Coronary artery (tissue), 2 donors: ENCODE measurements around the gene ASRGL1.
"Not testable (repeated sequence)": the region's sequence is repeated elsewhere in the genome, so short reads cannot be mapped to it uniquely, and the experiment has no call there.

ENCODE experiments used
- DNase-seq: peaks from one replicate; pipeline ENCODE4 v3.0.0-alpha.2; 2017; ENCODE audit warnings: low spot score
- H3K27ac ChIP-seq, 2 donors: fragments of 200-600 bp; sonication (generic); one replicate each; pipeline ENCODE4 v1.5.1; 2016 to 2019
- H3K4me3 ChIP-seq: fragments of 200-600 bp; sonication (generic); 2 replicates; pipeline ENCODE4 v1.5.1; 2016; ENCODE audit warnings: mild to moderate bottlenecking, moderate library complexity
- CTCF ChIP-seq: fragments of 200-600 bp; sonication (generic); IDR thresholded peaks from one replicate; pipeline ENCODE4 v1.5.1; 2019; ENCODE audit warnings: antibody characterized with exemption

The ASRGL1 gene

GRCh38 chr11:62340269-62340901, 3.1 kb downstream of the ASRGL1 start:
- TF ChIP-seq CTCF: peak; percentile 15
- H3K27ac ChIP-seq: peak overlapping the region in 1 of 2 donors; percentile 28
- no peak overlapping the region for H3K4me3 ChIP-seq
- no peak for DNase-seq

- Histone ChIP-seq H3K27ac (no peak overlapping the region), H3K4me3 (no peak overlapping the region)
- no peak for DNase-seq
- no peak for TF ChIP-seq CTCF
Observed at GRCh38 chr11:62341588-62341987, 4.3 kb downstream of the ASRGL1 start.

GRCh38 chr11:62343646-62344190, 6.5 kb downstream of the ASRGL1 start:
- DNase-seq, H3K4me3 ChIP-seq: not testable (repeated sequence)
- H3K27ac ChIP-seq: peak overlapping the region in 1 of 2 donors; percentile 41

- DNase-seq: no peak
- H3K27ac ChIP-seq: peak overlapping the region in 1 of 2 donors; percentile 41
- TF ChIP-seq CTCF: no peak
- no peak overlapping the region for H3K4me3 ChIP-seq
Observed at GRCh38 chr11:62344210-62344609, 7.0 kb downstream of the ASRGL1 start.

- DNase-seq: no peak
- TF ChIP-seq CTCF: no peak
- H3K4me3 ChIP-seq: no peak overlapping the region
- H3K27ac ChIP-seq: no peak overlapping the region
Observed at GRCh38 chr11:62345861-62346260, 8.6 kb downstream of the ASRGL1 start.

GRCh38 chr11:62352355-62353336, 15.4 kb downstream of the ASRGL1 start:
- H3K4me3 ChIP-seq: no peak overlapping the region
- DNase-seq: no peak
- no peak overlapping the region for H3K27ac ChIP-seq
- TF ChIP-seq CTCF: no peak

- DNase-seq: no peak
Observed at GRCh38 chr11:62353841-62354240, 16.6 kb downstream of the ASRGL1 start.

More at GRCh38 chr11:62353841-62354240, 16.6 kb downstream of the ASRGL1 start:
- TF ChIP-seq CTCF: no peak
- no peak overlapping the region for H3K4me3 ChIP-seq
- no peak overlapping the region for H3K27ac ChIP-seq
